GM23338 (cell line): ENCODE measurements around the gene CIT. TPM values are rescaled to one million over a fixed set of nuclear protein-coding genes. Genes with fewer than 3 reads are reported as not detected.

ENCODE experiments used
- ATAC-seq: fragments of 200-7000 bp; cut with Tn5 transposase; 3 replicates; pipeline ENCODE4 v1.9.1; 2020
- DNase-seq: peaks from one replicate; pipeline ENCODE4 v3.0.0-alpha.2; 2015; ENCODE audit warnings: low spot score
- H2AFZ ChIP-seq: fragments of 200-600 bp; sonication (generic); 2 replicates; pipeline ENCODE4 v1.8.0; 2016; ENCODE audit warnings: antibody characterized with exemption, mild to moderate bottlenecking, moderate library complexity
- H3F3A ChIP-seq: fragments of 200-600 bp; sonication (generic); replicated peaks from 2 replicates; pipeline ENCODE4 v1.8.0; 2017; ENCODE audit warnings: antibody characterized with exemption, mixed run types, low read depth
- H3K27ac ChIP-seq: fragments of 200-600 bp; sonication (generic); 2 replicates; pipeline ENCODE4 v1.6.1; 2016; ENCODE audit warnings: low read depth
- H3K27me3 ChIP-seq: fragments of 200-600 bp; sonication (generic); 2 replicates; pipeline ENCODE4 v1.8.0; 2016; ENCODE audit warnings: mild to moderate bottlenecking, mixed run types, moderate library complexity; ENCODE audit not compliant: insufficient read depth
- H3K36me3 ChIP-seq: fragments of 200-600 bp; sonication (generic); 2 replicates; pipeline ENCODE4 v1.8.0; 2016; ENCODE audit warnings: mild to moderate bottlenecking; ENCODE audit not compliant: insufficient read depth
- H3K4me1 ChIP-seq: fragments of 200-600 bp; sonication (generic); 2 replicates; pipeline ENCODE4 v1.8.0; 2016; ENCODE audit warnings: mild to moderate bottlenecking, moderate library complexity; ENCODE audit not compliant: insufficient read depth
- H3K4me2 ChIP-seq: fragments of 200-600 bp; sonication (generic); 2 replicates; pipeline ENCODE4 v1.7.1; 2017; ENCODE audit warnings: mixed run types
- H3K4me3 ChIP-seq: fragments of 200-600 bp; sonication (generic); 2 replicates; pipeline ENCODE4 v1.6.1; 2016; ENCODE audit warnings: mixed run types
- H3K79me2 ChIP-seq: fragments of 200-600 bp; sonication (generic); replicated peaks from 2 replicates; pipeline ENCODE4 v1.8.0; 2017; ENCODE audit warnings: mild to moderate bottlenecking; ENCODE audit not compliant: insufficient read depth
- H3K9me2 ChIP-seq: fragments of 200-600 bp; sonication (generic); 2 replicates; pipeline ENCODE4 v1.8.0; 2017; ENCODE audit not compliant: insufficient read depth
- H4K20me1 ChIP-seq: fragments of 200-600 bp; sonication (generic); replicated peaks from 2 replicates; pipeline ENCODE4 v1.8.0; 2017; ENCODE audit warnings: mild to moderate bottlenecking; ENCODE audit not compliant: insufficient read depth
- H3K27ac Mint-ChIP-seq: 2 replicates; pipeline ENCODE4 v1.8.0; 2020; ENCODE audit warnings: inconsistent platforms, mild to moderate bottlenecking, moderate library complexity, mixed read lengths
- H3K27me3 Mint-ChIP-seq: 3 replicates; pipeline ENCODE4 v1.8.0; 2022; ENCODE audit warnings: low read depth, mild to moderate bottlenecking, moderate library complexity, mixed read lengths, inconsistent platforms; ENCODE audit not compliant: insufficient read depth, poor library complexity
- H3K36me3 Mint-ChIP-seq: 3 replicates; pipeline ENCODE4 v1.8.0; 2021; ENCODE audit warnings: low read depth, mild to moderate bottlenecking, inconsistent platforms, moderate library complexity, mixed read lengths
- H3K4me1 Mint-ChIP-seq: 3 replicates; pipeline ENCODE4 v1.8.0; 2020; ENCODE audit warnings: mild to moderate bottlenecking, inconsistent platforms, mixed read lengths
- H3K4me3 Mint-ChIP-seq: 3 replicates; pipeline ENCODE4 v1.8.0; 2021; ENCODE audit warnings: moderate library complexity, mild to moderate bottlenecking, inconsistent platforms, mixed read lengths
- H3K9me3 Mint-ChIP-seq: 3 replicates; pipeline ENCODE4 v1.8.0; 2020; ENCODE audit warnings: moderate library complexity, mild to moderate bottlenecking, inconsistent platforms, mixed read lengths
- JUNB ChIP-seq: IDR thresholded peaks from one replicate; pipeline ENCODE4 v1.6.1; 2016; ENCODE audit warnings: antibody characterized with exemption; ENCODE audit not compliant: unreplicated experiment
- NANOG ChIP-seq: IDR thresholded peaks from 2 replicates; pipeline ENCODE4 v1.6.1; 2016; ENCODE audit warnings: antibody characterized with exemption, borderline replicate concordance
- POLR2AphosphoS5 ChIP-seq: IDR thresholded peaks from 2 replicates; pipeline ENCODE4 v1.6.1; 2016; ENCODE audit warnings: antibody characterized with exemption, low read depth
- REST ChIP-seq: IDR thresholded peaks from one replicate; pipeline ENCODE4 v1.6.1; 2018; ENCODE audit warnings: antibody characterized with exemption; ENCODE audit not compliant: unreplicated experiment
- STAT1 ChIP-seq: IDR thresholded peaks from one replicate; pipeline ENCODE4 v1.6.1; 2016; ENCODE audit warnings: antibody characterized with exemption; ENCODE audit not compliant: unreplicated experiment
- ZNF114 ChIP-seq: fragments of 250-450 bp; sonication (Bioruptor Pico); IDR thresholded peaks from 2 replicates; pipeline ENCODE4 v1.5.0; 2020; ENCODE audit warnings: mild to moderate bottlenecking, moderate library complexity
- ZNF462 ChIP-seq: fragments of 250-450 bp; sonication (Bioruptor Pico); IDR thresholded peaks from 2 replicates; pipeline ENCODE4 v1.5.0; 2020; ENCODE audit warnings: mild to moderate bottlenecking, moderate library complexity
- polyA plus RNA-seq: library from polyadenylated mRNA; unstranded; fragments of >200 nt; fragmentation: Nextera tagmentation; extraction: Ambion mirVana; gene quantifications from 2 replicates; pipeline ENCODE4 v1.2.1, GENCODE V29; 2016
- total RNA-seq: library from RNA; depleted of rRNA; stranded (reverse); fragments of >200 nt; shearing (Covaris generic); gene quantifications from 2 replicates; pipeline ENCODE4 v1.2.3, GENCODE V29; 2014

Gene CIT
- total and polyA plus RNA-seq, 2 experiments from 2014 or later, result 9.7 to 47.8 TPM

- TF ChIP-seq ZNF462, result no peak
- TF ChIP-seq NANOG, result no peak
These were observed 80.0 kb downstream of the CIT start (continued) for GRCh38 chr12:119797090-119797489.

GRCh38 chr12:119796292-119796691, 80.8 kb downstream of the CIT start:
- no peaks in the 10 kb centered on the region for H3K79me2 ChIP-seq
- H3K4me3 Mint-ChIP-seq, result no peak overlapping the region
- H4K20me1 ChIP-seq, result peaks cover 17% of the 10 kb centered on the region
- H3K9me2 ChIP-seq, result no peaks in the 10 kb centered on the region
- no peaks in the 10 kb centered on the region for H3K4me1 ChIP-seq
- ATAC-seq (no peak), DNase-seq (no peak)
- no peaks in the 10 kb centered on the region for H3K27me3 ChIP-seq
- no peaks in the 10 kb centered on the region for H3K4me1 Mint-ChIP-seq
- no peak overlapping the region for H2AFZ ChIP-seq
- H3K36me3 Mint-ChIP-seq, result peaks cover 7% of the 10 kb centered on the region; the same call in 1 of the 3 replicates
- no peaks in the 10 kb centered on the region for H3K9me3 Mint-ChIP-seq
- no peaks in the 10 kb centered on the region for H3F3A ChIP-seq
- H3K27ac Mint-ChIP-seq, result no peak overlapping the region
- H3K4me3 ChIP-seq, result no peak overlapping the region
- no peak overlapping the region for H3K4me2 ChIP-seq
- H3K36me3 ChIP-seq, result no peaks in the 10 kb centered on the region
- no peak overlapping the region for H3K27ac ChIP-seq
- no peaks in the 10 kb centered on the region for H3K27me3 Mint-ChIP-seq
- TF ChIP-seq POLR2AphosphoS5 (no peak), ZNF462 (no peak), STAT1 (no peak), ZNF114 (CRISPR knock-in tag) (no peak), NANOG (no peak), JUNB (no peak), REST (no peak)
